NT2/D1 (cell line): ENCODE results near the gene PKN3.
"Not testable (repeated sequence)": the region's sequence is repeated elsewhere in the genome, so short reads cannot be mapped to it uniquely, and the experiment has no call there.

Source experiments
- DNase-seq: peaks from one replicate; pipeline ENCODE4 v3.0.0-alpha.2; 2011; ENCODE audit warnings: low read depth, low spot score
- H3K27me3 ChIP-seq: 2 replicates; pipeline ENCODE4 v1.6.0; 2011; ENCODE audit warnings: mild to moderate bottlenecking; ENCODE audit not compliant: insufficient read length, insufficient read depth
- H3K36me3 ChIP-seq: 2 replicates; pipeline ENCODE4 v1.6.1; 2011; ENCODE audit warnings: mild to moderate bottlenecking, low read length, mixed read lengths; ENCODE audit not compliant: insufficient read depth, insufficient read length
- H3K4me1 ChIP-seq: 2 replicates; pipeline ENCODE4 v1.5.1; 2011; ENCODE audit not compliant: insufficient read depth, insufficient read length
- H3K4me3 ChIP-seq: 2 replicates; pipeline ENCODE4 v1.5.1; 2011; ENCODE audit warnings: low read depth; ENCODE audit not compliant: insufficient read length
- H3K9ac ChIP-seq: 2 replicates; pipeline ENCODE4 v1.6.0; 2011; ENCODE audit warnings: low read depth; ENCODE audit not compliant: insufficient read length
- H3K9me3 ChIP-seq: 2 replicates; pipeline ENCODE4 v1.5.1; 2011; ENCODE audit warnings: mild to moderate bottlenecking, low read length; ENCODE audit not compliant: insufficient read depth
- SUZ12 ChIP-seq: IDR thresholded peaks from 2 replicates; pipeline ENCODE4 v1.6.1; 2011; ENCODE audit not compliant: insufficient read length, insufficient read depth; ENCODE audit errors: extremely low read depth
- YY1 ChIP-seq: IDR thresholded peaks from 2 replicates; pipeline ENCODE4 v1.6.1; 2011; ENCODE audit not compliant: insufficient read length, insufficient read depth
- ZNF274 ChIP-seq: IDR thresholded peaks from 2 replicates; pipeline ENCODE4 v1.6.1; 2011; ENCODE audit warnings: mild to moderate bottlenecking, low read depth, low read length

The PKN3 gene

GRCh38 chr9:128687453-128687852 is 14.8 kb upstream of the PKN3 start:
- no peaks in the 10 kb centered on the region for H3K9me3 ChIP-seq
- peaks cover 12% of the 10 kb centered on the region for H3K4me1 ChIP-seq
- H3K9ac ChIP-seq: peak overlapping the region; percentile 63
- DNase-seq: no peak
- H3K27me3 ChIP-seq: no peaks in the 10 kb centered on the region
- no peak overlapping the region for H3K4me3 ChIP-seq
- TF ChIP-seq ZNF274 (no peak), SUZ12 (no peak), YY1 (no peak)
- H3K36me3 ChIP-seq: peaks cover 51% of the 10 kb centered on the region

- peak within 1 kb of the TSS; percentile 99 for H3K9ac ChIP-seq
- peaks cover 63% of the 10 kb centered on the region for H3K36me3 ChIP-seq
- H3K4me3 ChIP-seq: peak within 1 kb of the TSS; percentile 97
- H3K4me1 ChIP-seq: peaks cover 12% of the 10 kb centered on the region
- no peaks in the 10 kb centered on the region for H3K27me3 ChIP-seq
- TF ChIP-seq YY1: no peak
- no peaks in the 10 kb centered on the region for H3K9me3 ChIP-seq
- DNase-seq: peak; percentile 88
Measured at GRCh38 chr9:128688501-128689292, 13.6 kb upstream of the PKN3 start, which contains the start of gene SET. Gene SET, plus strand, starts transcription at chr9:128689222. Its CDS starts 361 bp downstream, at chr9:128689583.

GRCh38 chr9:128689293-128689774 is 13.0 kb upstream of the PKN3 start:
- Histone ChIP-seq H3K4me3 (peak overlapping the region; percentile 97), H3K9me3 (no peaks in the 10 kb centered on the region), H3K27me3 (no peaks in the 10 kb centered on the region), H3K9ac (peak overlapping the region; percentile 88), H3K36me3 (peaks cover 70% of the 10 kb centered on the region), H3K4me1 (peaks cover 12% of the 10 kb centered on the region)
- DNase-seq: no peak
- TF ChIP-seq YY1: no peak
- TF ChIP-seq ZNF274: no peak
- TF ChIP-seq SUZ12: no peak

GRCh38 chr9:128689820-128690683 is 12.3 kb upstream of the PKN3 start:
- Histone ChIP-seq H3K4me1 (peaks cover 12% of the 10 kb centered on the region), H3K9me3 (no peaks in the 10 kb centered on the region), H3K4me3 (peak overlapping the region; percentile 97), H3K36me3 (peaks cover 68% of the 10 kb centered on the region), H3K27me3 (no peaks in the 10 kb centered on the region), H3K9ac (peak overlapping the region; percentile 99)
- DNase-seq: no peak
- TF ChIP-seq YY1 (no peak), ZNF274 (no peak), SUZ12 (no peak)

GRCh38 chr9:128690684-128691034 is 11.6 kb upstream of the PKN3 start:
- no peak for DNase-seq
- Histone ChIP-seq H3K27me3 (no peaks in the 10 kb centered on the region), H3K4me1 (peaks cover 11% of the 10 kb centered on the region), H3K36me3 (peaks cover 66% of the 10 kb centered on the region), H3K9me3 (no peaks in the 10 kb centered on the region), H3K4me3 (peak overlapping the region; percentile 97), H3K9ac (peak overlapping the region; percentile 99)
- TF ChIP-seq SUZ12 (no peak), ZNF274 (no peak), YY1 (no peak)

GRCh38 chr9:128693738-128694137 is 8.6 kb upstream of the PKN3 start:
- H3K4me1 ChIP-seq, H3K9me3 ChIP-seq, H3K9ac ChIP-seq, H3K4me3 ChIP-seq, DNase-seq, H3K27me3 ChIP-seq: not testable (repeated sequence)
- peaks cover 68% of the 10 kb centered on the region for H3K36me3 ChIP-seq

- peaks cover 68% of the 10 kb centered on the region for H3K36me3 ChIP-seq
- H3K9ac ChIP-seq: no peak overlapping the region
- no peaks in the 10 kb centered on the region for H3K9me3 ChIP-seq
- H3K4me3 ChIP-seq: no peak overlapping the region
- no peaks in the 10 kb centered on the region for H3K27me3 ChIP-seq
- no peak for DNase-seq
- TF ChIP-seq SUZ12: no peak
- no peak for TF ChIP-seq YY1
- no peak for TF ChIP-seq ZNF274
- peaks cover 4% of the 10 kb centered on the region for H3K4me1 ChIP-seq
Measured at GRCh38 chr9:128694344-128694743, 8.0 kb upstream of the PKN3 start.
